Effector memory CD4-positive, alpha-beta T cell (primary cell): Measurements from ENCODE around the gene TAMM41.
"Not testable (repeated sequence)": the region's sequence is repeated elsewhere in the genome, so short reads cannot be mapped to it uniquely, and the experiment has no call there.

Source experiments
- DNase-seq, 3 donors: peaks; one replicate each; pipeline ENCODE4 v3.0.0-alpha.2; 2020
- H3K27ac ChIP-seq: 2 replicates; pipeline ENCODE4 v1.7.0; 2013; ENCODE audit warnings: mild to moderate bottlenecking, low read length, moderate library complexity; ENCODE audit not compliant: insufficient read depth, poor library complexity, severe bottlenecking
- H3K27me3 ChIP-seq: replicated peaks from 2 replicates; pipeline ENCODE4 v1.7.0; 2013; ENCODE audit warnings: mild to moderate bottlenecking, low read length; ENCODE audit not compliant: insufficient read depth, control insufficient read depth, poor library complexity, severe bottlenecking
- H3K36me3 ChIP-seq: 2 replicates; pipeline ENCODE4 v1.7.0; 2013; ENCODE audit warnings: mild to moderate bottlenecking, low read length, moderate library complexity; ENCODE audit not compliant: control insufficient read depth, insufficient read depth
- H3K4me1 ChIP-seq: 2 replicates; pipeline ENCODE4 v1.7.0; 2013; ENCODE audit warnings: low read length, mild to moderate bottlenecking; ENCODE audit not compliant: control insufficient read depth, insufficient read depth, poor library complexity, severe bottlenecking
- H3K4me3 ChIP-seq: 2 replicates; pipeline ENCODE4 v1.7.0; 2013; ENCODE audit warnings: low read length, low read depth, mild to moderate bottlenecking; ENCODE audit not compliant: insufficient read depth, poor library complexity, severe bottlenecking
- H3K9me3 ChIP-seq: 2 replicates; pipeline ENCODE4 v1.7.0; 2013; ENCODE audit warnings: mild to moderate bottlenecking, low read length, moderate library complexity; ENCODE audit not compliant: control insufficient read depth

TAMM41 gene

GRCh38 chr3:11770477-11771391, 76.0 kb downstream of the TAMM41 start:
- Histone ChIP-seq H3K4me1 (peaks cover 5% of the 10 kb centered on the region), H3K27ac (peak overlapping the region; percentile 21), H3K27me3 (no peaks in the 10 kb centered on the region), H3K36me3 (no peaks in the 10 kb centered on the region), H3K4me3 (peak overlapping the region; percentile 17), H3K9me3 (no peaks in the 10 kb centered on the region)
- DNase-seq: peak; percentile 57 to 78 (median 70)

GRCh38 chr3:11769704-11770476, 76.8 kb downstream of the TAMM41 start:
- H3K4me1 ChIP-seq: peaks cover 5% of the 10 kb centered on the region
- no peak for DNase-seq
- no peak overlapping the region for H3K27ac ChIP-seq
- H3K27me3 ChIP-seq: no peaks in the 10 kb centered on the region
- no peaks in the 10 kb centered on the region for H3K9me3 ChIP-seq
- H3K36me3 ChIP-seq: no peaks in the 10 kb centered on the region
- H3K4me3 ChIP-seq: peak overlapping the region; percentile 17

GRCh38 chr3:11768604-11769003, 78.1 kb downstream of the TAMM41 start:
- H3K4me1 ChIP-seq: peaks cover 5% of the 10 kb centered on the region
- H3K36me3 ChIP-seq: no peaks in the 10 kb centered on the region
- H3K27ac ChIP-seq: no peak overlapping the region
- no peak overlapping the region for H3K4me3 ChIP-seq
- DNase-seq: no peak
- H3K9me3 ChIP-seq: no peaks in the 10 kb centered on the region
- no peaks in the 10 kb centered on the region for H3K27me3 ChIP-seq

- Histone ChIP-seq H3K4me1 (peaks cover under 1% of the 10 kb centered on the region), H3K4me3 (no peak overlapping the region), H3K36me3 (no peaks in the 10 kb centered on the region), H3K9me3 (no peaks in the 10 kb centered on the region), H3K27ac (no peak overlapping the region), H3K27me3 (no peaks in the 10 kb centered on the region)
- DNase-seq: no peak
Measured at GRCh38 chr3:11764931-11765363, 81.7 kb downstream of the TAMM41 start.

GRCh38 chr3:11759996-11760395, 86.7 kb downstream of the TAMM41 start:
- Histone ChIP-seq H3K9me3 (no peaks in the 10 kb centered on the region), H3K27me3 (no peaks in the 10 kb centered on the region), H3K4me1 (no peaks in the 10 kb centered on the region), H3K4me3 (no peak overlapping the region), H3K36me3 (no peaks in the 10 kb centered on the region), H3K27ac (no peak overlapping the region)
- no peak for DNase-seq

- Histone ChIP-seq H3K4me1 (no peaks in the 10 kb centered on the region), H3K27me3 (no peaks in the 10 kb centered on the region), H3K36me3 (no peaks in the 10 kb centered on the region)
Measured at GRCh38 chr3:11757929-11758328, 88.8 kb downstream of the TAMM41 start.

GRCh38 chr3:11757441-11757875, 89.2 kb downstream of the TAMM41 start:
- Histone ChIP-seq H3K9me3 (no peaks in the 10 kb centered on the region), H3K27ac (no peak overlapping the region), H3K4me1 (no peaks in the 10 kb centered on the region), H3K36me3 (no peaks in the 10 kb centered on the region), H3K4me3 (no peak overlapping the region), H3K27me3 (no peaks in the 10 kb centered on the region)
- no peak for DNase-seq

More at GRCh38 chr3:11757929-11758328, 88.8 kb downstream of the TAMM41 start:
- Histone ChIP-seq H3K4me3 (no peak overlapping the region), H3K27ac (no peak overlapping the region), H3K9me3 (no peaks in the 10 kb centered on the region)
- no peak for DNase-seq

GRCh38 chr3:11755276-11755675, 91.4 kb downstream of the TAMM41 start:
- Histone ChIP-seq H3K9me3 (no peaks in the 10 kb centered on the region), H3K27me3 (no peaks in the 10 kb centered on the region), H3K36me3 (no peaks in the 10 kb centered on the region), H3K4me3 (no peak overlapping the region), H3K27ac (no peak overlapping the region), H3K4me1 (no peaks in the 10 kb centered on the region)
- DNase-seq: no peak

- H3K4me3 ChIP-seq, H3K27ac ChIP-seq, H3K36me3 ChIP-seq, H3K27me3 ChIP-seq, DNase-seq, H3K9me3 ChIP-seq, H3K4me1 ChIP-seq: not testable (repeated sequence)
Measured at GRCh38 chr3:11752254-11752653, 94.4 kb downstream of the TAMM41 start.

GRCh38 chr3:11748306-11748705, 98.4 kb downstream of the TAMM41 start:
- not testable (repeated sequence) for H3K4me3 ChIP-seq, H3K36me3 ChIP-seq, H3K27me3 ChIP-seq, H3K27ac ChIP-seq, DNase-seq, H3K4me1 ChIP-seq, H3K9me3 ChIP-seq
